NCI-H460 (cell line): ENCODE data around the gene TP63. TPM values are rescaled to one million over a fixed set of nuclear protein-coding genes. Genes with fewer than 3 reads are reported as not detected.
"Not testable (repeated sequence)": the region's sequence is repeated elsewhere in the genome, so short reads cannot be mapped to it uniquely, and the experiment has no call there.

Experiments
- DNase-seq: peaks from one replicate; pipeline ENCODE4 v3.0.0-alpha.2; 2016; ENCODE audit warnings: low read depth; ENCODE audit errors: extremely low read depth
- polyA plus RNA-seq: library from polyadenylated mRNA; depleted of rRNA; stranded (reverse); fragments of >200 nt; gene quantifications from 2 replicates; pipeline ENCODE4 v1.2.3, GENCODE V29; 2014; cell fraction: nucleus; rRNA removed
- total RNA-seq: library from RNA; depleted of rRNA; stranded (reverse); fragments of >200 nt; shearing (Covaris generic); gene quantifications from 2 replicates; pipeline ENCODE4 v1.2.3, GENCODE V29; 2014; rRNA removed

The TP63 gene
- not detected in 2 replicates for total RNA-seq
- polyA plus RNA-seq = not detected in 2 replicates

DNA sequence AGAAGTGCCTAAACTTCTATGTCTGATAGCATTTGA, at the start of gene TP63:
TP63 (plus strand) TSS at position 17 of the 36 bp plus-strand sequence. CDS start 127 bp downstream, outside the sequence.
- no peak for DNase-seq

DNA sequence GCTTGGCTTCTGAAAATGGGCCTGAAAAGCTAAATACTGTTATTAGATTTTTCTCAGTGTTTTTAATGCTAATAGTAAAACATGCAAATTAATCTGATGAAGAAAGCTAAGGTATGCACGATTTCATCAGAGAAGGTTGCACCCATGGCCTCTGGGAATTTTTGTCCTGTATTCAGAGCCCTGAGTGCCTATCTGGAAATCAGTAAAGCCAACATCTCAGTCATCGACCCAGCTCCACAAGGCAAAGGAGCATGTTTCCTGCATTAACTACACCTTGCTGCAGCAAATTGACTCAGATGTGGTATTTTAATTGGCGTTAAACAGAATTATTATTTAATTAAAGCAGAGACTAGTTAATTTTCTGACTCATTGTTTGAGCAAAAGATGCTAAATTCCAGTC, 49.0 kb upstream of the TP63 start:
- DNase-seq = no peak

DNA sequence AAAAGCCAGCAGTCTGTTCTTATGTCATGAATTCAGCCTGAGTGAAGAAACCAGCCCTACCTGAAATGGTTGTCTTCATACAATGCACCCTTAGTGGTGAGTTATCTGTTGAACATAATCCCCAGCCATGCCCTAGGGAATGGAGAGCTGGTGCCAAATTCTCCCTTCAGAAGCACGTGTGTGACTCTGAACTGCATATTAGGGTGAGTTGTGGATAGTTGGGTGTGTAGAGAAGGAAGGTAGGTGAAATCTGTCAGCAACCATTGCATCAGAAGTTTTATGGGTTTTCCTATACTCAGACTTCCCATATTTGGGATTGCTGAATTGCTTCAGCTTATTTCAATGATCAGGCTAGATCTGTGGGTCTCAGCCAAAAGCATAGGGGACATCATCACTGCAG, 46.5 kb upstream of the TP63 start:
- DNase-seq = no peak

- no peak for DNase-seq
Measured at GRCh38 chr3:189586941-189587663, 44.1 kb upstream of the TP63 start.

GRCh38 chr3:189587664-189588040, 43.5 kb upstream of the TP63 start:
- DNase-seq = no peak

GRCh38 chr3:189588070-189588469, 43.1 kb upstream of the TP63 start:
- DNase-seq = no peak

DNA sequence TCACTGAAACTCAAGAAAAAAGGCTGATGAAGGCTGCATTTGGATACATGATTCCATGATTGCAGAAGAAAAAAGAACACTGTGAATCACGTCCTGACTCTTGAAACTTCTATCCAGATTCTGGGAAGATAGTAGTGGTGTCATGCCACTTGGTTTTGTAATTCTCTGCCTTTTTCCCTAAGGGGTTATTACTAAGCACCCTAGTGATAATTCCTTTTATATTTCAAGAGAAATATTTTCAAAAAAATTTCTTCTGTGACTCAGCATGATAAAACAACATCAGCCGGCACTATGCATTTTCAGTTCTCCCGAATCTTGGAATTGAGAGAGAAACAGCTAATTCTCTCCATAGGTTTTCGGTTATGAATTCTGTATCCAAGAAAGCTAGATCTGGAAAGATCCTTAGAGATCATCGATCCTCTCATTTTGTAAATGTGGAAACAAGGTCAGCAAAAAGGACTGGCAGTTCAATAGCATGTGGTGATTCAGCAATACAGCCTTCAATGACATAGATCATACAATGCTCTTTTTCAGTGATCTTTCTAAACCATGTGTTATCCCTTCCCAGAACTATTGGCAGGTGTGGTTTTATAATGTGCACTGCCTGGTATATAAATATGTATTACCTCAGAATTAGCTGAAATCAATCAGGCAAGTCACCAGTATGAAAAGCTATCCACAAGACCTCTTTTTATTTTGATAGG, 42.6 kb upstream of the TP63 start:
- DNase-seq = peak; percentile 48

DNA sequence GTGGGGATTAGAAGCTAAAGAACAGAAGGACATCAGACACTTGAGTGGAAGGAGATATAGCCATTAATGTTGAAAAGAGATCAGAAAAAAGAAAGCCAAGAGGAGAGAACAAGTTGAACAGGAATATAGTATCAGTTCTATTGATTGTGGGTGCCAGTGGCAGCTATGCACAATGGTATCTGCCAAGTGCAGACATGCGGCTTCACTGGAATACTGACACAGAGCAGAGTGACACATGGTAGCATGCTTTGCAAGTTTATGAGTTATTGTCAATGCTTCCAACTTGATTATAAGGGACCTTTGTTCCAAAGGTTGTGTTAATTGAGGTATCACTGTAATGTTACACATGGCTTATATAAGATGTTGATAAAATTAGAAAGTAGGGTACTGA, 42.0 kb upstream of the TP63 start:
- DNase-seq = no peak

GRCh38 chr3:189590223-189590622, 41.0 kb upstream of the TP63 start:
- DNase-seq = no peak

DNA sequence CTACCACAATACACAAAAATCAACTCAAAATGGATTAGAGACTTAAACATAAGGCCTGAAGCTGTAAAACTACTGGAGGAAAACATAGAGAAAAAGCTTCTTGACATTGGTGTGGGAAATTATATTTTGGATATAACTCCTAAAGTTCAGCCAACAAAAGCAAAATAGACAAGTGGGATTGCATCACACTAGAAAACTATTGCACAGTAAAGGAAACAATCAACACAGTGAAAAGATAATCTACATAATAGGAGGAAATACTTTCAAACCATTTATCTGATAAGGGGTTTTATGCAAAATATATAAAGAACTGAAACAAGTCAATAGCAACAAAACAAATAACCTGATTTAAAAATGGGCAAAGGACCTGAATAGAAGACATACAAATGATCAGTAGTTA, 37.6 kb upstream of the TP63 start:
- DNase-seq = no peak

- not testable (repeated sequence) for DNase-seq
Measured at GRCh38 chr3:189596078-189596979, 34.9 kb upstream of the TP63 start.

DNA sequence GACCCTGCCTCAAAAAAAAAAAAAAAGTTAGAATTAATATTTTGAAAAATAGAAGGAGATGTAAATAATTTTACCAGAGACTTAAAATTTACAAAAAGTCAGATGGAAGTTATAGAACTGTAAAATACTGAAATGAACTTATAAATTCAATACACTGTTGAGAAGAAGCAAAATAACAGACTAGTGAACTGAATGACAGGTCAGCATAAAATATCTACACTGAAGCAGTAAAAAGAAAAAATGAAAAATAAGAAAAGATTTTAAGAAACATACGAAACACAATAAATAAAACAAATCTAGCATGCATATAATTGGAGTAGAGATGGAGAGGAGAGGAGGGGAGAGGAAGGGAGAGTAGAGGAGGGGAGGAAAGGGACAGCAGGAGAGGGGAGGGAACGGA, 33.3 kb upstream of the TP63 start:
- no peak for DNase-seq

DNA sequence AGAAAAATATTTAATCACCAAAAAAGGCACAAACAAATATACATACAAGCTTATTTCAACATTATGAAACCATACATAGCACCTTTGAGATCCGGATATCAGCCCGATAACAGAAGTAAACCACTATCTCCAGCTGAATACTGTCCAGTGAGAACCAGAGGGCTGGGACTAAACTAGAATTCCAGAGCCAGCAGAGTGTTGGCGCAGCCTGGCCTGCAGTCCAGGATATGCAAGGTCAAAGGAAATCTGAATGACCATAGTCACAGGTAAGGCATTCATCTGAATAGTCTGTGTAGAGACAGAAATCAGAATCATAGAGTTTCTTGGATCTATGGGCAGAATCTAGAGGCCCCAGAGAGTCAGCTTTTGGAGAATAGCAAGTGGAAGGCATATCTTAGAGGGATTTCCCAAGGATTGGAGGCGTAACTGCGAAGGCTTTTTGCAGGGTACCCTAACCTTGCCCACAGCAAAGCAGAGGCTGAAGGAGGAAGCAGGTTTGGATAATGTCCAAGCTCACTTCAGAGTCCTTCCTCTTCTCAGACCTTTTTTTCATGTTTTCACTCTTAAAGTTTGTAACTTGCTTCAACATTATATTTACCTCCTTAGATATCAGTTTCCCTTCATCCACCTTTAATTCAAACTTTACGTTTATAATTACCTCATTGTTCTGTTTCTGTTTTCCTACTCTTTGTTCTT, 32.5 kb upstream of the TP63 start:
- no peak for DNase-seq

- DNase-seq = no peak
Measured at GRCh38 chr3:189602471-189602870, 28.7 kb upstream of the TP63 start.

GRCh38 chr3:189605717-189606116, 25.5 kb upstream of the TP63 start:
- DNase-seq = no peak

DNA sequence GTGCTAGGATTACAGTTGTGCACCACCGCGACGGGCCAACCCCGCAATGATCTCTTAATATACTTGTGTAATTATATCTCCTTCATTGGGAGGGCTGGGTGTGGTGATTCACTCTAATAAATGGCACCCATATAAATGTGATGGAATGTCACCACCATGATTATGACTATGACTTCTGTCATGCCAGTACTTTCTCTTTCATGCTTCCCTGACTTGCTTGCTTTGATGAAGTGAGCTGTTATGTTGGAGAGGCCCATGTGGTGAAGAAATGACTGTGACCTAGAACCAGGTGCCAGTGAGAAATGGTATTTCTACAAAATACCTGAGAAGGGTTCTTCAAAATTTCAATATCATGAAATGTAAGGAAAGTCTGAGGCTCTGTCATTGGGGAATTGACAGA, 24.4 kb upstream of the TP63 start:
- DNase-seq = no peak

- DNase-seq = not testable (repeated sequence)
Measured at GRCh38 chr3:189612641-189613040, 18.5 kb upstream of the TP63 start.

DNA sequence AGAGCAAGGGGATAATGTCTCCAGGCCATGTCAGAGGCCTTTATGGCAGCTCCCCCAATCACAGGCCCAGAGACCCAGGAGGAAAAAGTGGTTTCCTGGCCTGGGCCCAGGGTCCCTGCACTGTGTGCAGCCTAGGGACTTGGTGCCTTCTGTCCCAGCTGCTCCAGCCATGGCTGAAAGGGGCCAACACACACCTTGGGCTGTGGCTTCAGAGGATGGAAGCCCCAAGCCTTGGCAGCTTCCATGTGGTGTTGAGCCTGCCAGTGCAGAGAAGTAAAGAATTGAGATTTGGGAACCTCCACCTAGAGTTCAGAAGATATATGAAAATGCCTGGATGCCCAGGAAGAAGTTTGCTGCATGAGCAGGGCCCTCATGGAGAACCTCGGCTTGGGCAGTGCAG, 18.1 kb upstream of the TP63 start:
- no peak for DNase-seq

- no peak for DNase-seq
Measured at GRCh38 chr3:189621948-189622603, 9.1 kb upstream of the TP63 start.

DNA sequence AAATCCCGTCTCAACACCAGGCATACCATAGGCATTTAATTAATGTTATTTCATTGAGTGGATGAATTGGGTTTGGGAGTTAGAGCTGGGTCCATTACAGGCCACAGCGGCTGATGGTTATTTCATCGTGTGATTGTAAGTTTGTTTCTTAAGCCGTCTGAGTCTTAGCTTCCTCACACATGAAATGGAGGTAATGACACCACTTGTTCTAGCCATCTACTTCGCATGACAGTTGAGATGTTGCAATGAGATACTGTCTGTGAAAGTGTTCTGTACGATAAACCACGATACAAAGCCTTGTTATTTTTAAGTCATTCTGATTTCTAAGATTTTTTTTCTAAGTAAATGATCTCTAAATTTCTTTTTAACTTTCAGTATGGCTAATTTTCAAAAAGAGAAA, 8.6 kb upstream of the TP63 start:
- DNase-seq = no peak

DNA sequence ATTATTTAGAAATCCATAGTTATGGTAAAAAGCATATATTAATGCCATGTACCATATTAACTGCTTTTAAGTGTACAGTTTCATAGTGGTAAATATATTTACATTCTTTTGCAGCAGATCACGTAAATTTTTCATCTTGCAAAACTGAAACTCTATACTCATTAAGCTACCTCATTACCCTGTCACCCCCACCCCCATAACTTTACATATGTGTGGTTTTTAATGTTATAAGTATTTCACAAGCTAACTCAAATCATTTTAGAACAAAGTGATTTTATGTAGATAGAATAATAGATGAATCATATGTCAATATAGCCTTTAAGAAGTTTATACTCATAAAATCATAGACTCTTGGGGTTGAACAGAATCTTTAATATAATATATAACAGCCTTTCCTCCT, 7.1 kb upstream of the TP63 start:
- no peak for DNase-seq
